Ovary (tissue), 3 donors: Measurements from ENCODE around the gene PIK3R6.

Experiments used
- CTCF ChIP-seq, 3 donors: fragments of 450-650 bp in 2 of 3; fragments of 200-600 bp in 1 of 3; IDR thresholded peaks; one replicate each; pipeline versions ENCODE4 v1.5.1 to v1.8.0; 2016 to 2022; ENCODE audit warnings: antibody characterized with exemption in 3 of 3, mild to moderate bottlenecking in 1 of 3
- EP300 ChIP-seq: sonication (generic); formaldehyde crosslinking; IDR thresholded peaks from one replicate; pipeline ENCODE4 v1.6.1; 2017; ENCODE audit warnings: antibody characterized with exemption
- POLR2A ChIP-seq: fragments of 450-650 bp; IDR thresholded peaks from one replicate; pipeline ENCODE4 v1.6.1; 2017; ENCODE audit warnings: antibody characterized with exemption, mild to moderate bottlenecking, moderate library complexity
- donor health status: DM: no; HTN: no; CAD: no.

GRCh38 chr17:8859804-8860430, 7.6 kb downstream of the PIK3R6 start:
- no peak for TF ChIP-seq POLR2A
- no peak for TF ChIP-seq CTCF (IDR thresholded peaks at IDR 0.05)
- TF ChIP-seq EP300 = no peak
